ENCODE results near the gene HVCN1.

DNA sequence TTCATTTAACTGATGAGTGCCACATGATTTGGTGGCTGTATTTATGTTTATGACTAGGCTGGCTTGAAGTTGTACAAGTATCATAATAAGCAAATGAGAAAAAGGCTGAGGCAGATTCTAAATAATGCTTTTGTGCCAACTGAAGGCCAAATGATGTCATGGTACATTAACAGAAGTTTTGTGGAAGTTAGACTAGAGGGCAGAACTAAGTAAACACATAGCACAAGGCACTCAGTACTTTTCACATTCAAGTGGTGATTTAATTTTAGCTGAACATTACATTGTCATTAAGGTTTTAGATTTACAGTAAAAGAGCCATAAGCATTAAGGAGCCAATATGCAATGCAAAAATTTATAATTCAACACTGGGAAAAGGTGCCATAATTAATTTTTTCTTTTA is 32.7 kb upstream of the HVCN1 start:
- TF ChIP-seq EZH2 (IDR thresholded peaks at IDR 0.05) (no peak), FOXP2 (optimal IDR thresholded peaks at IDR 0.05; ENCODE audit: control extremely low read depth, extremely low read length, insufficient read depth) (no peak), POLR2AphosphoS5 (IDR thresholded peaks at IDR 0.05; ENCODE audit: borderline replicate concordance, low read depth, low read length) (no peak)
